Natural killer cell (primary cell): Measurements from ENCODE around the gene SLC2A9. TPM values are rescaled to one million over a fixed set of nuclear protein-coding genes. Genes with fewer than 3 reads are reported as not detected.
A peak's percentile ranks its signal among the peaks of the same experiment; 100 is the strongest.

Experiments used
- ATAC-seq, 3 donors: fragments of 150-1000 bp in 2 of 3; fragments of 200-7000 bp in 1 of 3; cut with Tn5 transposase; 1 replicate in 1 of 3; 2 replicates in 2 of 3; pipeline ENCODE4 v1.10.0; 2021; ENCODE audit warnings: mild to moderate bottlenecking in 2 of 3, moderate library complexity in 2 of 3
- DNase-seq, 2 donors: peaks; one replicate each; pipeline versions ENCODE4 v3.0.0 to v3.0.0-alpha.2; 2013 to 2021; ENCODE audit warnings: mixed read lengths in 1 of 2
- H3K27ac ChIP-seq: one replicate; pipeline ENCODE4 v1.5.1; 2013; ENCODE audit warnings: mild to moderate bottlenecking, low read length
- H3K27me3 ChIP-seq: one replicate; pipeline ENCODE4 v1.6.1; 2013; ENCODE audit warnings: low read length; ENCODE audit not compliant: control insufficient read depth, insufficient read depth
- H3K36me3 ChIP-seq: one replicate; pipeline ENCODE4 v1.6.1; 2013; ENCODE audit warnings: low read length; ENCODE audit not compliant: control insufficient read depth, insufficient read depth
- H3K4me1 ChIP-seq: one replicate; pipeline ENCODE4 v1.6.1; 2013; ENCODE audit warnings: low read length; ENCODE audit not compliant: control insufficient read depth, insufficient read depth
- H3K4me3 ChIP-seq: one replicate; pipeline ENCODE4 v1.5.1; 2013; ENCODE audit warnings: low read length
- H3K9me3 ChIP-seq: one replicate; pipeline ENCODE4 v1.6.1; 2013; ENCODE audit warnings: low read length; ENCODE audit not compliant: control insufficient read depth, insufficient read depth
- H3K27ac Mint-ChIP-seq, 2 donors: one replicate each; pipeline ENCODE4 v1.8.0; 2022; ENCODE audit warnings: mild to moderate bottlenecking in 2 of 2, mixed read lengths in 2 of 2, moderate library complexity in 1 of 2
- H3K27me3 Mint-ChIP-seq, 2 donors: one replicate each; pipeline ENCODE4 v1.8.0; 2022; ENCODE audit warnings: low read depth in 2 of 2, mixed read lengths in 2 of 2
- H3K36me3 Mint-ChIP-seq: one replicate; pipeline ENCODE4 v1.8.0; 2022; ENCODE audit warnings: mixed read lengths
- H3K4me1 Mint-ChIP-seq, 2 donors: one replicate each; pipeline ENCODE4 v1.8.0; 2022; ENCODE audit warnings: mixed read lengths in 2 of 2
- H3K4me3 Mint-ChIP-seq: one replicate; pipeline ENCODE4 v1.8.0; 2022; ENCODE audit warnings: mild to moderate bottlenecking, moderate library complexity, mixed read lengths
- H3K9me3 Mint-ChIP-seq, 2 donors: one replicate each; pipeline ENCODE4 v1.8.0; 2022; ENCODE audit warnings: mixed read lengths in 2 of 2
- CTCF ChIP-seq: fragments of 200-600 bp; IDR thresholded peaks from one replicate; pipeline ENCODE4 v1.8.0; 2022; ENCODE audit warnings: antibody characterized with exemption
- WGBS: methylation state at CpG from one replicate; pipeline ENCODE4 v1.1.7; 2013; ENCODE audit warnings: missing lambda C conversion rate; ENCODE audit not compliant: insufficient coverage; 5-methylcytosine and 5-hydroxymethylcytosine counted together
- intact Hi-C: fragments of 100-400 bp; cut with micrococcal nuclease; formaldehyde crosslinking; loops from one replicate; pipeline ENCODE4 v1.14.2; 2022
- total RNA-seq, 4 donors: library from RNA; stranded (reverse); fragments of 120-200 nt in 1 of 4; gene quantifications; one replicate each; pipeline versions ENCODE4 v1.2.3 to v1.2.4, GENCODE V29; 2013 to 2022

SLC2A9 gene
- total RNA-seq, 3 donors from 2014 or later (not counting 1 experiment from before 2014, with no cell fraction given): 1.5 to 5.5 (median 3.9) TPM

GRCh38 chr4:10066206-10066605, 44.9 kb upstream of the SLC2A9 start:
- no peak overlapping the region for H3K4me3 Mint-ChIP-seq
- Histone ChIP-seq H3K27ac (no peak overlapping the region), H3K27me3 (no peaks in the 10 kb centered on the region), H3K4me1 (no peaks in the 10 kb centered on the region), H3K4me3 (no peak overlapping the region), H3K9me3 (no peaks in the 10 kb centered on the region), H3K36me3 (peaks cover 42% of the 10 kb centered on the region)
- no peak for ATAC-seq
- no peak for DNase-seq
- peak overlapping the region; percentile 11 to 47 for H3K27ac Mint-ChIP-seq
- H3K4me1 Mint-ChIP-seq: peaks cover 0 to 4% of the 10 kb centered on the region in 2 donors
- 79% methylated on average over 2 of the region's 2 CpGs for WGBS
- H3K36me3 Mint-ChIP-seq: no peaks in the 10 kb centered on the region
- no peaks in the 10 kb centered on the region for H3K9me3 Mint-ChIP-seq
- intact Hi-C loops: no loop called here
- no peaks in the 10 kb centered on the region for H3K27me3 Mint-ChIP-seq
- TF ChIP-seq CTCF: no peak

DNA sequence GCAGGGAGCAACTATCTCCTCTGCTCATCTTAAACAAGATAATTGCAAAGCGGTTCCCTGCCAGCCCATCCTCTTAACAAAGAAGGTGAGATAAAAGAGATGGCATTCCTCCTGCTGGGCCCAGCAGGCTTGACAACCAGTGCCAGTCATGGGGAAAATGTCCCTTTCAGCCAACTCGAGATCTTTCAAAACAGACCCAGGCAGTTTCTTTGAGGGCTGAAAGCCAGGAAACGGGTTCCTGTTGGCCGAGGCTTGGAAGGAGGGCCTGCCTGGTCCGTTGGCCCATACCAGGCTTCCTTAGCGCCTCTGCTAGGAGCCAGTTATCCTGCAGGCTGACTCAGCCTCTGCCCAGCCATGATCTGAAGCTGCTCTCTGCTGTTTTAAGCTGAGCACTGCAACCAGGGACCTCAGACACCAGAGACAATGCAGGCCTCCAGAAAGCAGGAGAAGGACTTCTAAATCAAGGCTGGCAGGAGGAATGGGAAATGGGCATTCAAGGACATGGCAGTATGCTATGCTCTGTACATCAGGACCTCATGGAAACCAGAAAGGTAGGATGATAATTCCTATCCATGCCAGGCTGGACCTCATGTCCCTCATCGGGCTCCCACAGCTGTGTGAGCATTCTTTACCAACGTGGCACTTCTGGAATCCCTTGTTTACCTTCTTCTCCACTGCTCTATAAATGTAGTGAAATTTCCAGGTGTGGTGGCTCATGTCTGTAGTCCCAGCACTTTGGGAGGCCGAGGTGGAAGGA, 42.4 kb upstream of the SLC2A9 start:
- no peaks in the 10 kb centered on the region for H3K4me1 ChIP-seq
- no peak for TF ChIP-seq CTCF
- peaks cover 37% of the 10 kb centered on the region for H3K36me3 ChIP-seq
- intact Hi-C loops: no loop called here
- peak overlapping the region; percentile 7 to 14 for H3K27ac Mint-ChIP-seq
- H3K4me3 Mint-ChIP-seq: no peak overlapping the region
- no peak for ATAC-seq
- no peaks in the 10 kb centered on the region for H3K36me3 Mint-ChIP-seq
- no peaks in the 10 kb centered on the region for H3K4me1 Mint-ChIP-seq
- H3K27me3 Mint-ChIP-seq: no peaks in the 10 kb centered on the region
- no peak overlapping the region for H3K27ac ChIP-seq
- no peaks in the 10 kb centered on the region for H3K9me3 Mint-ChIP-seq
- no peak for DNase-seq
- WGBS: 72% methylated on average over 9 of the region's 9 CpGs
- H3K9me3 ChIP-seq: no peaks in the 10 kb centered on the region
- no peak overlapping the region for H3K4me3 ChIP-seq
- no peaks in the 10 kb centered on the region for H3K27me3 ChIP-seq

DNA sequence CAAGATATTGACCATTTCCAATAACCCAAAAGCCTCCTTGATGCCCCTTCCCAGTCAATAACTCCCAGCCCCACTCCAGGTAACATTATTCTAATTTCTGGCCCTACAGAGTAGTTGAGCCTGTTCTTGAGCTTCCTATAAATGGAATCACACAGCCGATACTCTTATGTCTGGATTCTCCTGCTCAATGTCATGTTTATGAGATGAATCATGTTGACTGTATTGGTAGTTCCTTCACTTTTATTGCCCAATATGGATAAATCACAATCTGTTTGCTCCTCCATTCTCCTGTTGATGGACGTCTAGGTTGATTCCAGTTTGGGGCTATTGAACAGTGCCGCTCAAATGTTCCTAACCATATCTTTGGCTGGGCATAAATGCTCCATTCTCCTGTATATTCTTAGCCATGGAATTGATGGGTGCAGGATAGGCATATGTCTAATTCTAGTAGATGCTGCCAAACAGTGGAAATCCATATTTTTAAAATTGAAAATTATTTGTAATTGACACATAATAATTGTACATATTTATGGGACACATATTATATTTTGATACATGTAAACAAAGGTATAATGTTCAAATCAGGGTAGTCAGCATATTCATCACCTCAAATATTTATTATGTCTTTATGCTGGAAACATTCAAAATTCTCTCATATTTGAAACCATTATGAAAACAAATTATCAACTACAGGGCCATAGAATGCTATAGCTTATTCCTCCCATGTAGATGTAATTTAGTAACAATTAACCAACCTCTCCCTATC, 40.5 kb upstream of the SLC2A9 start:
- Mint-ChIP-seq H3K4me1 (no peaks in the 10 kb centered on the region), H3K36me3 (peaks cover 1% of the 10 kb centered on the region), H3K9me3 (no peaks in the 10 kb centered on the region), H3K27me3 (no peaks in the 10 kb centered on the region), H3K4me3 (no peak overlapping the region), H3K27ac (no peak overlapping the region)
- no peak overlapping the region for H3K4me3 ChIP-seq
- H3K27me3 ChIP-seq: no peaks in the 10 kb centered on the region
- H3K27ac ChIP-seq: no peak overlapping the region
- no peak for ATAC-seq
- DNase-seq: no peak
- H3K9me3 ChIP-seq: no peaks in the 10 kb centered on the region
- H3K4me1 ChIP-seq: no peaks in the 10 kb centered on the region
- intact Hi-C loops: no loop called here
- 93% methylated on average over 3 of the region's 3 CpGs for WGBS
- no peak for TF ChIP-seq CTCF
- peaks cover 29% of the 10 kb centered on the region for H3K36me3 ChIP-seq
